K562 (cell line): ENCODE measurements around the gene SIGLEC1. TPM values are rescaled to one million over a fixed set of nuclear protein-coding genes. Genes with fewer than 3 reads are reported as not detected.

ENCODE experiments used
- ATAC-seq: fragments of 200-7000 bp; cut with Tn5 transposase; 3 replicates; pipeline ENCODE4 v1.9.1; 2020; ENCODE audit warnings: moderate library complexity
- BruUV-seq: library from RNA; stranded (reverse); fragments of 400-500 nt; replicated peaks from 2 replicates; lab custom pipeline; 2021; lab: Mats Ljungman, UMichigan
- CTCF ChIA-PET: fragments of 300-600 bp; formaldehyde crosslinking; extraction: SDS; loops from one replicate; lab custom pipeline; 2021; ENCODE audit warnings: low intra/inter-chr PET ratio; lab: Yijun Ruan, JAX
- POLR2A ChIA-PET: fragments of 300-600, 350-650 bp; sonication (Branson Sonifier 250); formaldehyde crosslinking; extraction: SDS; loops from one replicate; lab custom pipeline; 2021; ENCODE audit warnings: antibody characterized with exemption, inconsistent platforms; lab: Yijun Ruan, JAX
- DNase-seq, 4 experiments: peaks; one replicate each; pipeline versions ENCODE4 v3.0.0 to v3.0.0-alpha.2; 2011 to 2018; ENCODE audit warnings: low spot score in 3 of 4, mixed read lengths in 3 of 4; ENCODE audit errors: extremely low read depth in 1 of 4
- FAIRE-seq: peaks from 2 replicates; lab custom pipeline; 2011; peaks lifted over from hg19 to GRCh38; lab: Jason Lieb, UNC
- H2AFZ ChIP-seq: 2 replicates; pipeline ENCODE4 v1.6.0; 2011; ENCODE audit warnings: low read depth, low read length, control low read depth, inconsistent platforms
- H3K27ac ChIP-seq: fragments of 200-600 bp; 3 replicates; pipeline ENCODE4 v1.8.0; 2011; ENCODE audit warnings: low read depth, mild to moderate bottlenecking, control low read depth, inconsistent platforms, low read length, moderate library complexity, mixed read lengths; ENCODE audit errors: extremely low read depth
- H3K27me3 ChIP-seq, 2 experiments: fragments of 300-600 bp in 1 of 2; 2 replicates in 1 of 2; 3 replicates in 1 of 2; pipeline versions ENCODE4 v1.6.0 to v1.8.0; 2011; ENCODE audit warnings: inconsistent platforms in 2 of 2, low read length in 2 of 2, mild to moderate bottlenecking in 1 of 2, mixed read lengths in 1 of 2, moderate library complexity in 1 of 2; ENCODE audit not compliant: control insufficient read depth in 2 of 2, insufficient read depth in 2 of 2
- H3K36me3 ChIP-seq: fragments of 300-600 bp; 3 replicates; pipeline ENCODE4 v1.8.0; 2011; ENCODE audit warnings: mild to moderate bottlenecking, low read length, inconsistent platforms; ENCODE audit not compliant: control insufficient read depth, insufficient read depth
- H3K4me1 ChIP-seq, 2 experiments: fragments of 200-600 bp in 1 of 2; replicated peaks in 1 of 2; 2 replicates in 1 of 2; 3 replicates in 1 of 2; pipeline versions ENCODE4 v1.5.1 to v1.8.0; 2011; ENCODE audit warnings: inconsistent platforms in 2 of 2, low read length in 2 of 2, mild to moderate bottlenecking in 1 of 2, mixed read lengths in 1 of 2, moderate library complexity in 1 of 2; ENCODE audit not compliant: control insufficient read depth in 2 of 2, insufficient read depth in 2 of 2
- H3K4me2 ChIP-seq: 2 replicates; pipeline ENCODE4 v1.6.1; 2011; ENCODE audit warnings: low read length, control low read depth, inconsistent platforms, mixed read lengths; ENCODE audit not compliant: insufficient read depth
- H3K4me3 ChIP-seq: fragments of 200-600 bp; sonication (generic), shearing (Covaris generic); 2 replicates; pipeline ENCODE4 v1.5.1; 2016; ENCODE audit warnings: control low read depth, inconsistent platforms
- H3K79me2 ChIP-seq: fragments of 200-600 bp; 3 replicates; pipeline ENCODE4 v1.8.0; 2011; ENCODE audit warnings: low read length, inconsistent platforms; ENCODE audit not compliant: control insufficient read depth, insufficient read depth
- H3K9ac ChIP-seq, 2 experiments: 2 replicates each; pipeline versions ENCODE4 v1.6.0 to v1.6.1; 2011; ENCODE audit warnings: low read depth in 2 of 2, low read length in 2 of 2, control low read depth in 1 of 2, inconsistent platforms in 1 of 2, mild to moderate bottlenecking in 1 of 2, mixed read lengths in 1 of 2; ENCODE audit not compliant: insufficient read depth in 1 of 2
- H3K9me1 ChIP-seq: one replicate; pipeline ENCODE4 v1.6.0; 2011; ENCODE audit warnings: inconsistent platforms, mild to moderate bottlenecking, low read length, moderate library complexity; ENCODE audit not compliant: control insufficient read depth, insufficient read depth
- H3K9me3 ChIP-seq: replicated peaks from 2 replicates; pipeline ENCODE4 v1.5.1; 2011; ENCODE audit warnings: low read depth, low read length, inconsistent platforms; ENCODE audit not compliant: control insufficient read depth, insufficient read depth
- H4K20me1 ChIP-seq: replicated peaks from 2 replicates; pipeline ENCODE4 v1.6.1; 2011; ENCODE audit warnings: low read length, inconsistent platforms, mixed read lengths; ENCODE audit not compliant: control insufficient read depth, insufficient read depth
- BACH1 ChIP-seq: fragments of 200-800 bp; sonication (Bioruptor generic); IDR thresholded peaks from 2 replicates; pipeline ENCODE4 v1.6.1; 2016; ENCODE audit warnings: missing genetic modification characterization, missing compliant biosample characterization
- GTF2E2 ChIP-seq: fragments of 200-800 bp; sonication (Bioruptor generic); IDR thresholded peaks from 2 replicates; pipeline ENCODE4 v1.6.1; 2016; ENCODE audit warnings: missing genetic modification characterization, missing compliant biosample characterization
- MAFF ChIP-seq: IDR thresholded peaks from 2 replicates; pipeline ENCODE4 v1.6.1; 2012; ENCODE audit warnings: low read length, improper control_type of control experiment
- PHB ChIP-seq: fragments of 250-450 bp; sonication (Bioruptor Pico); IDR thresholded peaks from 2 replicates; pipeline ENCODE4 v1.5.0; 2021
- RBM25 ChIP-seq: fragments of 200-400 bp; formaldehyde crosslinking; IDR thresholded peaks from 2 replicates; pipeline ENCODE4 v1.6.1; 2018; ENCODE audit warnings: low read length, low read depth, moderate library complexity; ENCODE audit not compliant: severe bottlenecking
- RNF2 ChIP-seq: sonication (generic); IDR thresholded peaks from 2 replicates; pipeline ENCODE4 v1.6.1; 2016
- SUPT5H ChIP-seq: fragments of 450-650 bp; IDR thresholded peaks from 2 replicates; pipeline ENCODE4 v1.6.1; 2016
- TAL1 ChIP-seq: fragments of 450-650 bp; IDR thresholded peaks from 2 replicates; pipeline ENCODE4 v1.6.1; 2016; ENCODE audit warnings: mild to moderate bottlenecking
- ZNF12 ChIP-seq: sonication (generic); formaldehyde crosslinking; IDR thresholded peaks from 2 replicates; pipeline ENCODE4 v1.4.0; 2020; ENCODE audit warnings: mild to moderate bottlenecking, missing genetic modification reagents
- ZNF444 ChIP-seq: fragments of 250-450 bp; sonication (Bioruptor Pico); IDR thresholded peaks from 2 replicates; pipeline ENCODE4 v1.4.0; 2020; ENCODE audit warnings: mild to moderate bottlenecking, moderate library complexity
- WGBS: fragments of 100-300 bp; shearing (Covaris generic); methylation state at CpG from one replicate; pipeline ENCODE4 v1.1.6; 2016; ENCODE audit warnings: low coverage, mixed read lengths; ENCODE audit not compliant: insufficient coverage; ENCODE audit errors: missing lambda C conversion rate; 5-methylcytosine and 5-hydroxymethylcytosine counted together
- in situ Hi-C: fragments of 300-500 bp; cut with MboI; formaldehyde crosslinking; loops from 4 replicates; pipeline ENCODE4 v1.15.0; 2018; ENCODE audit warnings: inconsistent platforms, mixed read lengths
- intact Hi-C: fragments of 100-400 bp; cut with micrococcal nuclease; formaldehyde crosslinking; loops from 2 replicates; pipeline ENCODE4 v1.14.2; 2022
- polyA plus RNA-seq, 8 experiments: library from polyadenylated mRNA; depleted of rRNA in 4 of 8; stranded (reverse) in 5 of 8; unstranded in 3 of 8; fragments of >200 nt; fragmentation: Nextera tagmentation in 2 of 8; fragmentation: Illumina TruSeq in 1 of 8; extraction: Ambion mirVana in 2 of 8; extraction: Trizol in 1 of 8; gene quantifications; 2 replicates each; pipeline versions ENCODE4 v1.2.1 to v1.2.3, GENCODE V29; 2011 to 2014; ENCODE audit warnings: inconsistent platforms in 1 of 8, missing spikeins in 1 of 8
- total RNA-seq, 7 experiments: library from RNA; depleted of rRNA in 6 of 7; stranded (reverse); fragments of >200 nt in 6 of 7; fragmentation: Illumina TruSeq in 2 of 7; extraction: Trizol in 2 of 7; gene quantifications; 2 replicates each; pipeline versions ENCODE4 v1.2.1 to v1.2.3, GENCODE V29; 2011 to 2021; ENCODE audit warnings: low replicate concordance in 1 of 7
- TF ChIP-seq, protein P1 (sequence below): fragments of 450-650 bp; IDR thresholded peaks from 2 replicates; pipeline ENCODE4 v1.7.0; 2016; ENCODE audit warnings: borderline replicate concordance
- TF ChIP-seq, protein P2 (sequence below): sonication (generic); formaldehyde crosslinking; IDR thresholded peaks from 2 replicates; pipeline ENCODE4 v1.8.1; 2023; ENCODE audit warnings: mild to moderate bottlenecking, missing genetic modification reagents
- TF ChIP-seq, protein P3 (sequence below): sonication (generic); formaldehyde crosslinking; IDR thresholded peaks from 2 replicates; pipeline ENCODE4 v1.8.0; 2022; ENCODE audit warnings: mild to moderate bottlenecking, missing genetic modification reagents
- TF ChIP-seq, protein P4 (sequence below): fragments of 250-450 bp; sonication (Bioruptor Pico); IDR thresholded peaks from 2 replicates; pipeline ENCODE4 v1.5.1; 2021; ENCODE audit warnings: mild to moderate bottlenecking

SIGLEC1 gene
- total and polyA plus RNA-seq, 9 of the 15 experiments (the other 6 are each of a cell fraction or from before 2014, with no cell fraction given) = 0.05 to 0.07 TPM; not detected in 7

DNA sequence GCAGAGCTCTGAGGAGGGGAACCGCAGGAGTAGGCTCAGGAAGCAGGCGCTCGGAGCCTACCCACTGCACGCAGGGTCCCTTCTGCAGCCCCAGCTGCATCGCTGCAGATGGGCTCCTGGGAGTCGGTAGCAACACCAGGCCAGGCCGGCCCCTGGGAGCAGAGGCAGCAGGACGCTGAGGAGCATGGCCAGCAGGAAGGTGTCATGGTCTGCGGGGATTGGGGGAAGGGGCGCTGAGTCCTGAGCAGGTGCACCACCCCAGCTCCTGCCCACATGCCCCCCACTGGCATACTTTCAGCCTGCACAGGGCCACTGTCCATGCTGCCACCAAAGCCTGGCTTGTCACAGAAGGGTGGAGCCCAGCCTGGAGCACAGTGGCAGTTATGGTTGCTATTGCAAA, 41.5 kb downstream of the SIGLEC1 start:
- intact Hi-C loops = loop anchor here (10.0 kb wide), 1 partner anchor 114 kb away; the partner anchor contains the start of genes CENPB and SPEF1
- H3K4me2 ChIP-seq = no peak overlapping the region

More for the DNA sequence above, 41.5 kb downstream of the SIGLEC1 start:
- Histone ChIP-seq H3K4me3 (no peak overlapping the region), H3K36me3 (no peaks in the 10 kb centered on the region), H3K9ac (no peak overlapping the region), H3K79me2 (no peaks in the 10 kb centered on the region), H3K9me1 (no peaks in the 10 kb centered on the region), H3K27me3 (peaks cover 2 to 44% of the 10 kb centered on the region in 2 experiments; a peak in 3 of 5 replicates), H4K20me1 (0 out of 2 replicates have a peak, but pooled peaks cover 6% of the 10 kb centered on the region), H3K27ac (no peak overlapping the region), H2AFZ (no peak overlapping the region), H3K4me1 (peaks cover 0 to 29% of the 10 kb centered on the region in 2 experiments; a peak in 4 of 5 replicates), H3K9me3 (no peaks in the 10 kb centered on the region)
- POLR2A ChIA-PET = interaction anchor here (0.6 kb wide), 1 partner anchor 59 kb away, joined by 7 read pairs; no protein-coding TSS in a partner anchor
- WGBS = 4% methylated on average over 4 of the region's 10 CpGs
- no peak for ATAC-seq
- no peak for DNase-seq
- no peak for FAIRE-seq
- no TSS peak for BruUV-seq
- TF ChIP-seq RNF2 = no peak
- TF ChIP-seq TAL1 = no peak
- no peak for TF ChIP-seq MAFF
- TF ChIP-seq, protein P1, sequence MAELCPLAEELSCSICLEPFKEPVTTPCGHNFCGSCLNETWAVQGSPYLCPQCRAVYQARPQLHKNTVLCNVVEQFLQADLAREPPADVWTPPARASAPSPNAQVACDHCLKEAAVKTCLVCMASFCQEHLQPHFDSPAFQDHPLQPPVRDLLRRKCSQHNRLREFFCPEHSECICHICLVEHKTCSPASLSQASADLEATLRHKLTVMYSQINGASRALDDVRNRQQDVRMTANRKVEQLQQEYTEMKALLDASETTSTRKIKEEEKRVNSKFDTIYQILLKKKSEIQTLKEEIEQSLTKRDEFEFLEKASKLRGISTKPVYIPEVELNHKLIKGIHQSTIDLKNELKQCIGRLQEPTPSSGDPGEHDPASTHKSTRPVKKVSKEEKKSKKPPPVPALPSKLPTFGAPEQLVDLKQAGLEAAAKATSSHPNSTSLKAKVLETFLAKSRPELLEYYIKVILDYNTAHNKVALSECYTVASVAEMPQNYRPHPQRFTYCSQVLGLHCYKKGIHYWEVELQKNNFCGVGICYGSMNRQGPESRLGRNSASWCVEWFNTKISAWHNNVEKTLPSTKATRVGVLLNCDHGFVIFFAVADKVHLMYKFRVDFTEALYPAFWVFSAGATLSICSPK = no peak
- no peak for TF ChIP-seq PHB (CRISPR knock-in tag)
- TF ChIP-seq RBM25 = no peak
- TF ChIP-seq, protein P2, sequence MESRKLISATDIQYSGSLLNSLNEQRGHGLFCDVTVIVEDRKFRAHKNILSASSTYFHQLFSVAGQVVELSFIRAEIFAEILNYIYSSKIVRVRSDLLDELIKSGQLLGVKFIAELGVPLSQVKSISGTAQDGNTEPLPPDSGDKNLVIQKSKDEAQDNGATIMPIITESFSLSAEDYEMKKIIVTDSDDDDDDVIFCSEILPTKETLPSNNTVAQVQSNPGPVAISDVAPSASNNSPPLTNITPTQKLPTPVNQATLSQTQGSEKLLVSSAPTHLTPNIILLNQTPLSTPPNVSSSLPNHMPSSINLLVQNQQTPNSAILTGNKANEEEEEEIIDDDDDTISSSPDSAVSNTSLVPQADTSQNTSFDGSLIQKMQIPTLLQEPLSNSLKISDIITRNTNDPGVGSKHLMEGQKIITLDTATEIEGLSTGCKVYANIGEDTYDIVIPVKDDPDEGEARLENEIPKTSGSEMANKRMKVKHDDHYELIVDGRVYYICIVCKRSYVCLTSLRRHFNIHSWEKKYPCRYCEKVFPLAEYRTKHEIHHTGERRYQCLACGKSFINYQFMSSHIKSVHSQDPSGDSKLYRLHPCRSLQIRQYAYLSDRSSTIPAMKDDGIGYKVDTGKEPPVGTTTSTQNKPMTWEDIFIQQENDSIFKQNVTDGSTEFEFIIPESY (CRISPR knock-in tag) = no peak
- no peak for TF ChIP-seq SUPT5H
- no peak for TF ChIP-seq GTF2E2
- TF ChIP-seq, protein P3, sequence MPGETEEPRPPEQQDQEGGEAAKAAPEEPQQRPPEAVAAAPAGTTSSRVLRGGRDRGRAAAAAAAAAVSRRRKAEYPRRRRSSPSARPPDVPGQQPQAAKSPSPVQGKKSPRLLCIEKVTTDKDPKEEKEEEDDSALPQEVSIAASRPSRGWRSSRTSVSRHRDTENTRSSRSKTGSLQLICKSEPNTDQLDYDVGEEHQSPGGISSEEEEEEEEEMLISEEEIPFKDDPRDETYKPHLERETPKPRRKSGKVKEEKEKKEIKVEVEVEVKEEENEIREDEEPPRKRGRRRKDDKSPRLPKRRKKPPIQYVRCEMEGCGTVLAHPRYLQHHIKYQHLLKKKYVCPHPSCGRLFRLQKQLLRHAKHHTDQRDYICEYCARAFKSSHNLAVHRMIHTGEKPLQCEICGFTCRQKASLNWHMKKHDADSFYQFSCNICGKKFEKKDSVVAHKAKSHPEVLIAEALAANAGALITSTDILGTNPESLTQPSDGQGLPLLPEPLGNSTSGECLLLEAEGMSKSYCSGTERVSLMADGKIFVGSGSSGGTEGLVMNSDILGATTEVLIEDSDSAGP = no peak
- TF ChIP-seq, protein P4, sequence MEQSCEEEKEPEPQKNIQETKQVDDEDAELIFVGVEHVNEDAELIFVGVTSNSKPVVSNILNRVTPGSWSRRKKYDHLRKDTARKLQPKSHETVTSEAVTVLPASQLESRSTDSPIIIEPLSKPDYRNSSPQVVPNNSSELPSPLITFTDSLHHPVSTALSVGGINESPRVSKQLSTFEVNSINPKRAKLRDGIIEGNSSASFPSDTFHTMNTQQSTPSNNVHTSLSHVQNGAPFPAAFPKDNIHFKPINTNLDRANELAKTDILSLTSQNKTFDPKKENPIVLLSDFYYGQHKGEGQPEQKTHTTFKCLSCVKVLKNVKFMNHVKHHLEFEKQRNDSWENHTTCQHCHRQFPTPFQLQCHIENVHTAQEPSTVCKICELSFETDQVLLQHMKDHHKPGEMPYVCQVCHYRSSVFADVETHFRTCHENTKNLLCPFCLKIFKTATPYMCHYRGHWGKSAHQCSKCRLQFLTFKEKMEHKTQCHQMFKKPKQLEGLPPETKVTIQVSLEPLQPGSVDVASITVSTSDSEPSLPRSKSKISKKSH (CRISPR knock-in tag) = no peak
- TF ChIP-seq BACH1 (tag) = no peak
- TF ChIP-seq ZNF12 (CRISPR knock-in tag) = no peak
- TF ChIP-seq ZNF444 (CRISPR knock-in tag) = no peak
- CTCF ChIA-PET = no interaction called here
- in situ Hi-C loops = no loop called here
